Neural crest cell (in vitro differentiated cells): ENCODE results near the gene HEATR3. TPM values are rescaled to one million over a fixed set of nuclear protein-coding genes. Genes with fewer than 3 reads are reported as not detected.

Source experiments
- DNase-seq: peaks from one replicate; pipeline ENCODE4 v3.0.0; 2021; ENCODE audit warnings: low read depth, mixed read lengths, low spot score
- H3K27ac Mint-ChIP-seq: one replicate; pipeline ENCODE4 v1.8.0; 2021; ENCODE audit warnings: mild to moderate bottlenecking, mixed read lengths; ENCODE audit not compliant: unreplicated experiment
- H3K27me3 Mint-ChIP-seq: 2 replicates; pipeline ENCODE4 v1.8.0; 2021; ENCODE audit warnings: low read depth, mild to moderate bottlenecking, mixed read lengths
- H3K36me3 Mint-ChIP-seq: 2 replicates; pipeline ENCODE4 v1.8.0; 2021; ENCODE audit warnings: low read depth, mild to moderate bottlenecking, mixed read lengths
- H3K4me1 Mint-ChIP-seq: 2 replicates; pipeline ENCODE4 v1.8.0; 2021; ENCODE audit warnings: mixed read lengths
- H3K4me3 Mint-ChIP-seq: one replicate; pipeline ENCODE4 v1.8.0; 2021; ENCODE audit warnings: mild to moderate bottlenecking, mixed read lengths
- H3K9me3 Mint-ChIP-seq: 2 replicates; pipeline ENCODE4 v1.8.0; 2021; ENCODE audit warnings: mixed read lengths
- total RNA-seq: library from RNA; stranded (reverse); gene quantifications from 2 replicates; pipeline ENCODE4 v1.2.1, GENCODE V29; 2021
- TF ChIP-seq, protein P1 (sequence below): fragments of 200-600 bp; sonication (generic); conservative IDR thresholded peaks from 2 replicates; pipeline ENCODE4 v1.5.0; 2021; ENCODE audit warnings: antibody characterized with exemption, mild to moderate bottlenecking

Gene HEATR3
- total RNA-seq, 1 donor from 2014 or later, result 25.4 TPM

- H3K4me3 Mint-ChIP-seq, result no peak overlapping the region
- H3K36me3 Mint-ChIP-seq, result no peaks in the 10 kb centered on the region
- no peak for DNase-seq
Measured at GRCh38 chr16:50136399-50136798, 70.6 kb downstream of the HEATR3 start.

GRCh38 chr16:50137268-50137667, 71.5 kb downstream of the HEATR3 start:
- peaks cover 2% of the 10 kb centered on the region for H3K9me3 Mint-ChIP-seq
- H3K4me1 Mint-ChIP-seq, result no peaks in the 10 kb centered on the region
- TF ChIP-seq, protein P1, sequence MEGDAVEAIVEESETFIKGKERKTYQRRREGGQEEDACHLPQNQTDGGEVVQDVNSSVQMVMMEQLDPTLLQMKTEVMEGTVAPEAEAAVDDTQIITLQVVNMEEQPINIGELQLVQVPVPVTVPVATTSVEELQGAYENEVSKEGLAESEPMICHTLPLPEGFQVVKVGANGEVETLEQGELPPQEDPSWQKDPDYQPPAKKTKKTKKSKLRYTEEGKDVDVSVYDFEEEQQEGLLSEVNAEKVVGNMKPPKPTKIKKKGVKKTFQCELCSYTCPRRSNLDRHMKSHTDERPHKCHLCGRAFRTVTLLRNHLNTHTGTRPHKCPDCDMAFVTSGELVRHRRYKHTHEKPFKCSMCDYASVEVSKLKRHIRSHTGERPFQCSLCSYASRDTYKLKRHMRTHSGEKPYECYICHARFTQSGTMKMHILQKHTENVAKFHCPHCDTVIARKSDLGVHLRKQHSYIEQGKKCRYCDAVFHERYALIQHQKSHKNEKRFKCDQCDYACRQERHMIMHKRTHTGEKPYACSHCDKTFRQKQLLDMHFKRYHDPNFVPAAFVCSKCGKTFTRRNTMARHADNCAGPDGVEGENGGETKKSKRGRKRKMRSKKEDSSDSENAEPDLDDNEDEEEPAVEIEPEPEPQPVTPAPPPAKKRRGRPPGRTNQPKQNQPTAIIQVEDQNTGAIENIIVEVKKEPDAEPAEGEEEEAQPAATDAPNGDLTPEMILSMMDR, result no peak
- no peaks in the 10 kb centered on the region for H3K27me3 Mint-ChIP-seq
- no peak overlapping the region for H3K4me3 Mint-ChIP-seq
- H3K27ac Mint-ChIP-seq, result no peak overlapping the region
- no peak for DNase-seq
- H3K36me3 Mint-ChIP-seq, result no peaks in the 10 kb centered on the region

More at GRCh38 chr16:50136399-50136798, 70.6 kb downstream of the HEATR3 start:
- Mint-ChIP-seq H3K27me3 (no peaks in the 10 kb centered on the region), H3K9me3 (peaks cover 2% of the 10 kb centered on the region), H3K4me1 (no peaks in the 10 kb centered on the region), H3K27ac (no peak overlapping the region)
- TF ChIP-seq, protein P1, result no peak

GRCh38 chr16:50139580-50139979, 73.8 kb downstream of the HEATR3 start:
- H3K9me3 Mint-ChIP-seq, result peaks cover 2% of the 10 kb centered on the region

DNA sequence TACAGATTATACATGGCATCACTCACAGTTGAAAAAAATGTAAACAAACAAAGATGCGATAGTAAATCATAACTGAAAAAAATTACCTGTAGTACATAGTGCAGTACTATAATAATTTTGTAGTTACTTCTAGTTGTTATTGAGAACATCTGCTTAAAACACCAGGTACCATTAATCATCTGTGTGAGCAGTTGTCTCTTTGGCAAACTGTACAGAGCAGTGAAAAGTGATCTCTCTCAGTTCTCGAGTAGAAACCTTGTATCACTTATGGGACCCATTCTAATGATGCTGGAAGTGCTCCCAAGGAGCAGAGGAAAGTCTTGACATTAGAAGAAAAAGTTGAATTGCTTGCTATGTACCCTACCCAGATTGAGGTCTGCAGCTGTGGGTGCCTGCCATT, 78.4 kb downstream of the HEATR3 start:
- peaks cover 2% of the 10 kb centered on the region for H3K9me3 Mint-ChIP-seq
- DNase-seq, result no peak
- no peak overlapping the region for H3K27ac Mint-ChIP-seq
- no peak overlapping the region for H3K4me3 Mint-ChIP-seq
- no peaks in the 10 kb centered on the region for H3K4me1 Mint-ChIP-seq
- TF ChIP-seq, protein P1, result no peak
- no peaks in the 10 kb centered on the region for H3K27me3 Mint-ChIP-seq
- no peaks in the 10 kb centered on the region for H3K36me3 Mint-ChIP-seq

More at GRCh38 chr16:50139580-50139979, 73.8 kb downstream of the HEATR3 start:
- Mint-ChIP-seq H3K4me1 (no peaks in the 10 kb centered on the region), H3K27me3 (no peaks in the 10 kb centered on the region), H3K36me3 (no peaks in the 10 kb centered on the region), H3K27ac (no peak overlapping the region), H3K4me3 (no peak overlapping the region)
- TF ChIP-seq, protein P1, result no peak
- DNase-seq, result no peak

GRCh38 chr16:50146479-50147435, 81.0 kb downstream of the HEATR3 start:
- Mint-ChIP-seq H3K9me3 (no peaks in the 10 kb centered on the region), H3K4me3 (no peak overlapping the region), H3K4me1 (peaks cover under 1% of the 10 kb centered on the region), H3K36me3 (no peaks in the 10 kb centered on the region), H3K27me3 (no peaks in the 10 kb centered on the region), H3K27ac (no peak overlapping the region)
- DNase-seq, result no peak
- TF ChIP-seq, protein P1, result no peak
